BLaER1 treated with 17β-estradiol and CSF1 and Interleukin-3, amounts not matched to agents 10 nM and 100 nM (cell line): ENCODE data around the gene GREB1.
A peak's percentile ranks its signal among the peaks of the same experiment; 100 is the strongest.

ENCODE experiments used
- H3K27ac ChIP-seq, 11 experiments: shearing (Covaris generic); formaldehyde crosslinking; 2 replicates each; pipeline ENCODE4 v1.8.1; 2022
- H3K27me3 ChIP-seq, 11 experiments: shearing (Covaris generic); formaldehyde crosslinking; 2 replicates each; pipeline ENCODE4 v1.8.1; 2022
- H3K36me3 ChIP-seq, 11 experiments: shearing (Covaris generic); formaldehyde crosslinking; 2 replicates each; pipeline ENCODE4 v1.8.1; 2022
- H3K4me1 ChIP-seq, 10 experiments: shearing (Covaris generic); formaldehyde crosslinking; 2 replicates each; pipeline ENCODE4 v1.8.1; 2022
- H3K4me2 ChIP-seq, 11 experiments: shearing (Covaris generic); formaldehyde crosslinking; 2 replicates each; pipeline ENCODE4 v1.8.1; 2022
- H3K4me3 ChIP-seq, 10 experiments: shearing (Covaris generic); formaldehyde crosslinking; 2 replicates each; pipeline ENCODE4 v1.8.1; 2022
- H3K9ac ChIP-seq, 11 experiments: shearing (Covaris generic); formaldehyde crosslinking; 2 replicates each; pipeline ENCODE4 v1.8.1; 2022
- H3K9me3 ChIP-seq, 11 experiments: shearing (Covaris generic); formaldehyde crosslinking; replicated peaks in 1 of 11; 2 replicates each; pipeline ENCODE4 v1.8.1; 2022
- H4K20me1 ChIP-seq, 11 experiments: shearing (Covaris generic); formaldehyde crosslinking; 2 replicates each; pipeline ENCODE4 v1.8.1; 2022
- Cebpa-rat ChIP-seq, 11 experiments: shearing (Covaris generic); IDR thresholded peaks; 2 replicates each; pipeline ENCODE4 v1.8.1; 2022

GREB1 gene

DNA sequence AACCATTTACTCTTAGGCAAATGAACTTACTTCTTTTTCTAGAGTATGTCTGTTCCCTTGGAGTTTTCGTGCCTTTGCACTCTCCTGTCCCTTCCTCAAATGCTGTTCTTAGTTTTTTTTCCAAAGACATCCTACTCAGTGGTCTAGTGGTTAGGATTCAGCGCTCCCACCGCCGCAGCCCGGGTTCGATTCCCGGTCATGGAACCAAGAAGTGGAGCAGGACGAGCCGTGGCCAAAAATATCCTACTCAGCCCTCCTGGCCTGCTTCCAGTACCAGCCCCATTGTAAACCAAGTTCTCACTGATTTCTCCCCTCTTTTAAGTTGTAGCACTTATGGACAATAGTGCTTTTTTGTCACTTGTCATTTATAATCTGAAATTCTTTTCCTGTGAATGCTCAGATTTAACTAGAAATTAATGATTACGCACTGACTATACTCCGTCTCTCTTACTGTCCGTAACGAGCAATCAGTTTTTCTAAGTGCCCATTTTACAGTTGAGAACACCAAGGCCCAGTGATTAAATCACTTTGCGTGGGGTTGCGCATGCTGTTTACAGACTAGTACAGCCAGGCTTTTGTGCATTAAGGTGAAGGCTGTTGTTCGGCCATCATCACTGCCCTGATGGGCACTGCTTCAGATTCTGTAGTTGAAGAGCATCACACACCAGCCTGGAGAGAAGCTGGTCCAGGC is 17.9 kb downstream of the GREB1 start:
- no peak overlapping the region for H3K4me3 ChIP-seq
- H3K9me3 ChIP-seq, result peaks cover 18 to 31% (median 23%) of the 10 kb centered on the region in 11 experiments
- no peak for TF ChIP-seq Cebpa-rat (IDR thresholded peaks at IDR 0.05)

DNA sequence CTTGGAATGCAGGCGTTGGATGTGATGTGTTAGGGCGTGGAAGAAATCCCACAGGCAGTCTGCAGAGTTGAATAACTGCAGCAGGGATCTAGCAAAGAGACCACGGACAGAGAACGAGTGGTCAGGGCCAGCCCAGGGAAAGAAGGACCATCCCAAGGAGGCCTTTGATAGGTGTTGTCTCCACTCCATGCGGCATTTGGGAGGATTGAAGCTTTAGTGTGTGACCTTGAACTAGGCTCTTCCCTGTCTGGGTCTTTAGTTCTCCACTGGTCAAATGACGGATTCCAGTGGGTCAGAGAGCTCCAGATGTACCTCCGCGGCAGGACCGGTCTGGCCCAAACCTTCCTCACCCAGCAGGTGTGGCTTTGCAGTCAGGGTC is 18.4 kb downstream of the GREB1 start:
- Histone ChIP-seq H3K9ac (no peak overlapping the region), H3K4me1 (peaks cover 11 to 25% (median 15%) of the 10 kb centered on the region in 10 experiments), H3K27me3 (peaks cover 0 to 86% (median 0%) of the 10 kb centered on the region in 11 experiments; a peak in 4 of 22 replicates), H4K20me1 (peaks cover 0 to 17% (median 0%) of the 10 kb centered on the region in 11 experiments; a peak in 2 of 22 replicates), H3K4me3 (no peak overlapping the region), H3K9me3 (peaks cover 18 to 31% (median 23%) of the 10 kb centered on the region in 11 experiments), H3K27ac (no peak overlapping the region), H3K36me3 (0 out of 22 replicates have a peak, but pooled peaks cover 0 to 6% (median 0%) of the 10 kb centered on the region in 11 experiments), H3K4me2 (no peak overlapping the region)
- no peak for TF ChIP-seq Cebpa-rat (IDR thresholded peaks at IDR 0.05)

More for the DNA sequence above, 17.9 kb downstream of the GREB1 start:
- Histone ChIP-seq H3K4me1 (peaks cover 11 to 25% (median 15%) of the 10 kb centered on the region in 10 experiments), H3K4me2 (no peak overlapping the region), H3K36me3 (0 out of 22 replicates have a peak, but pooled peaks cover 0 to 6% (median 0%) of the 10 kb centered on the region in 11 experiments), H3K9ac (no peak overlapping the region), H3K27me3 (peaks cover 0 to 82% (median 0%) of the 10 kb centered on the region in 11 experiments; a peak in 4 of 22 replicates), H3K27ac (no peak overlapping the region), H4K20me1 (peaks cover 0 to 17% (median 0%) of the 10 kb centered on the region in 11 experiments; a peak in 2 of 22 replicates)

DNA sequence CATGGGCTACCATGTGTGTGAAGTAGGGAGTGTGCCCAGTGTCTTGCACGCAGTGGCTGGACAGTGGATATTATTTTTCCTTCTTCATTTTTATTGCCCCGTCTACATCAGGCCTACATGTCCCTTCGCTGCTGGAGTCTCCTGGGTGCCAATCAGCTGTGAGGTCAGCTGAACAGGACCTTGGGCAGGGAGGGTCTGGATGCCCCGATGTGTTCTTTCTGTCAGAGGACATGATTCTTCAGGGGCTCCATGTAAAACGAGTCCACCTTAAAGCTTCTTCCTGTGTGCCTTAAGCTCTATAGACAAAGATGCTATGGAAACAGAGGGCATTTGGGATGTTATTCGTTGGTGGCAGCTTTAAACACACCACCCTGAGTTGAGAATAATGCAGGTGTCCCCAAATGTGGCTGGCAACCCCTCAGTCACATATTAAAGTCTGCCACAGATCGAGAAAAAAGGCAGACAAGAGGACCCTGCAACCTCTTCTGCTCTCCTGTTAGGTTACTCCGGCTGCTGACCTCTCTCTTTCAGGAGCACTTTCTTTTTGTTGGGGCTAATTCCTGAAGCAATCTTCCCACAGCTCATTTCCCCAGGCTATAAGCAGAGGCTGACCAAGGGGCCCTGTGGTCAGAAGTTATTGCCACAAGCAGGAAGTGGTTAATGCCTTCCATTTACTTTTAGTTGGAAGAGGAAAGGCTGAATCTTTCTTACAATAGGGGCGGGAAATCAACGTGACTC is 20.0 kb downstream of the GREB1 start:
- 0 out of 22 replicates have a peak, but pooled peaks cover 0 to 6% (median 0%) of the 10 kb centered on the region in 11 experiments for H3K36me3 ChIP-seq
- TF ChIP-seq Cebpa-rat (IDR thresholded peaks at IDR 0.05), result no peak
- no peak overlapping the region for H3K9ac ChIP-seq
- 0 out of 22 replicates have a peak overlapping the region, but pooled peaks of 1 of the 11 experiments have one; percentile 1 for H3K27ac ChIP-seq
- H3K9me3 ChIP-seq, result peaks cover 16 to 29% (median 23%) of the 10 kb centered on the region in 11 experiments
- H3K4me1 ChIP-seq, result peaks cover 11 to 25% (median 15%) of the 10 kb centered on the region in 10 experiments
- H3K4me3 ChIP-seq, result peak overlapping the region in 1 of 10 experiments; percentile 33; a peak in 1 of 20 replicates
- peaks cover 0 to 91% (median 0%) of the 10 kb centered on the region in 11 experiments; a peak in 5 of 22 replicates for H3K27me3 ChIP-seq
- H4K20me1 ChIP-seq, result peaks cover 0 to 17% (median 0%) of the 10 kb centered on the region in 11 experiments; a peak in 2 of 22 replicates
- peak overlapping the region; percentile 57 to 91 (median 75) for H3K4me2 ChIP-seq

DNA sequence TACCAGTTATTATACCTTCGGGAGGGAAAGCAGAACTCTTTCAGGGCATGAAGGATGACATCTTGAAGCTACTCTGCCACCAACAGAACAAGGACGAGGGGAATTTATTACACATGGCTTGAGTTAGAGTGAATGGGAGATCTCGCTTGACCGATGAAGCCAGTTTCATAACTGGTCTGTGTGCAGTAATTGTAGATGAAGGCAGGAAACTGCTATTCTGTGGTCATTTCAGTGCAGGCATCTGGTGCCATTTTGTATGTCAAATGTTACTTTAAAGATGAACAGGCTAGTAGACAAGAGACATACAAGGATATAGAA is 20.5 kb downstream of the GREB1 start:
- no peak for TF ChIP-seq Cebpa-rat (IDR thresholded peaks at IDR 0.05)
- Histone ChIP-seq H3K9ac (no peak overlapping the region), H3K27me3 (peaks cover 0 to 91% (median 0%) of the 10 kb centered on the region in 11 experiments; a peak in 5 of 22 replicates), H4K20me1 (peaks cover 0 to 17% (median 0%) of the 10 kb centered on the region in 11 experiments; a peak in 2 of 22 replicates), H3K9me3 (peaks cover 11 to 27% (median 18%) of the 10 kb centered on the region in 11 experiments), H3K36me3 (0 out of 22 replicates have a peak, but pooled peaks cover 0 to 6% (median 0%) of the 10 kb centered on the region in 11 experiments), H3K4me3 (no peak overlapping the region), H3K4me2 (peak overlapping the region; percentile 57 to 91 (median 75)), H3K27ac (no peak overlapping the region), H3K4me1 (peaks cover 11 to 25% (median 15%) of the 10 kb centered on the region in 10 experiments)

DNA sequence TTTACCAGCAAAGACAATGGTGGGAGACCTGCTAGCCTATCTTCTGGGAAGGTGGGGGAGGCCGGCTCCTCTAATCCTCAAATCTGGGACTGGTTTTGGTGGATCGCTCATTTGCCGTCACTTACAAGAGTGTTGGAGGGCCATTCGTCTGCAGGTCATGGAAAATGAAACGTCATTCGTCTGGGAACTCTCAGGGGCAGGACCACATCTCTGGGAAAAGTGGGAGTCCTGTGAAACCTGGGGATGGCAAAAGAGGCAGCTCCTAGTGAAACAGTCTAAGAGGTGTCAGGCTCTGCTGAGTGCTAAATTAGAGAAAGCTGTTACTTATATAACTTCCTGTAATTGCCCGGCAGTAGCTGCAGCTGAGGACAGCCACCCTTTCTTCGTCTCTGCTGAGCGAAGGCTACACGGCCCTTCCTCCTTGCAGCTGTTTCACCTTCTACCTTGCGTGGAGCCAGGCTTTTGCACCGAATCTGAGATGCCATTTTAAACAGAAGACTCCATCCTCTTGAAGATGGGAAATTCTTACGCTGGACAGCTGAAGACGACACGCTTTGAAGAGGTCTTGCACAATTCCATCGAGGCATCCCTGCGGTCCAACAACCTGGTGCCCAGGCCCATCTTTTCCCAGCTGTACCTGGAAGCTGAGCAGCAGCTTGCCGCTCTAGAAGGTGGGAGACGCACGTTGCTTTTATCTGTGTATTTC is 22.4 kb downstream of the GREB1 start:
- H3K4me3 ChIP-seq, result no peak overlapping the region
- H3K4me2 ChIP-seq, result peak overlapping the region in 1 of 11 experiments; percentile 8; a peak in 3 of 22 replicates
- H3K9ac ChIP-seq, result no peak overlapping the region
- TF ChIP-seq Cebpa-rat (IDR thresholded peaks at IDR 0.05), result no peak
- peaks cover 11 to 25% (median 15%) of the 10 kb centered on the region in 10 experiments for H3K4me1 ChIP-seq
- H3K9me3 ChIP-seq, result peaks cover 0 to 11% (median 6%) of the 10 kb centered on the region in 11 experiments; a peak in 6 of 22 replicates
- no peak overlapping the region for H3K27ac ChIP-seq
- peaks cover 0 to 17% (median 0%) of the 10 kb centered on the region in 11 experiments; a peak in 2 of 22 replicates for H4K20me1 ChIP-seq
- peaks cover 0 to 90% (median 0%) of the 10 kb centered on the region in 11 experiments; a peak in 5 of 22 replicates for H3K27me3 ChIP-seq
- H3K36me3 ChIP-seq, result no peaks in the 10 kb centered on the region

DNA sequence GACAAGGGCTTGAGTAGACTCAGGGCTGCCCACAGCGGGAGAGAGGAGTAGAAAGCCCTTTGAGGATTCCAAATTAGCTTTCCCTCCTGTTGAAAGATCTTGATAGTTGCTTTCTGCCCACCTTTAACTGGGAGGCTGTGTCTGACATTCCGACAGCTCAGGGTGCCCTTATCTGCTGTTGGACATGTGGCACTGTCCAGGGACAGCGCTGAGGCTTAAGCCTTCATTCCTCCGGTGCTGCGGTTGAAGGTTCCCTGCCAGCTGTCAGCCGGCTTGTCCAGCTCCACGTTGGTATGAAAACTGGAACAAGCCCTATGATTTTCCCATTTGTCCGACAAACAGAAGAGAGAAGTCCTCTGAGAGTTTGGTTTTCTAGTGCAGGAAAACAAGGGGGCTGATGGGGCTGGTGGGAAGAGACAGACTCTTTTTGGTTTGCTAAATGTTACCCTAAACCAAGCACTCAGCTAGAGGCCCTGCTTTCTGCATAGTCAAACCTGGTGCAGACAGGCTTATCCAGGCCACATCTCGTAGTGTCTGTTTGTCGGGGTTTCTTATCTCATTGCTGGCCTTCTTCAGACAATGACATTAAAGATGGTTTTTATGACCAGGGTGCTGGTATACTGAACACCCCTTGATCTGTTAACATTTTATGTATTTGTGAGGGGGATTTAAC is 24.5 kb downstream of the GREB1 start:
- Histone ChIP-seq H3K27me3 (peaks cover 0 to 80% (median 0%) of the 10 kb centered on the region in 11 experiments; a peak in 5 of 22 replicates), H3K27ac (no peak overlapping the region), H3K9ac (no peak overlapping the region), H3K4me3 (no peak overlapping the region), H4K20me1 (peaks cover 0 to 17% (median 0%) of the 10 kb centered on the region in 11 experiments; a peak in 2 of 22 replicates), H3K9me3 (no peaks in the 10 kb centered on the region), H3K4me1 (peaks cover 11 to 23% (median 14%) of the 10 kb centered on the region in 10 experiments), H3K36me3 (no peaks in the 10 kb centered on the region; a peak in 1 of 22 replicates), H3K4me2 (no peak overlapping the region)
- no peak for TF ChIP-seq Cebpa-rat (IDR thresholded peaks at IDR 0.05)

DNA sequence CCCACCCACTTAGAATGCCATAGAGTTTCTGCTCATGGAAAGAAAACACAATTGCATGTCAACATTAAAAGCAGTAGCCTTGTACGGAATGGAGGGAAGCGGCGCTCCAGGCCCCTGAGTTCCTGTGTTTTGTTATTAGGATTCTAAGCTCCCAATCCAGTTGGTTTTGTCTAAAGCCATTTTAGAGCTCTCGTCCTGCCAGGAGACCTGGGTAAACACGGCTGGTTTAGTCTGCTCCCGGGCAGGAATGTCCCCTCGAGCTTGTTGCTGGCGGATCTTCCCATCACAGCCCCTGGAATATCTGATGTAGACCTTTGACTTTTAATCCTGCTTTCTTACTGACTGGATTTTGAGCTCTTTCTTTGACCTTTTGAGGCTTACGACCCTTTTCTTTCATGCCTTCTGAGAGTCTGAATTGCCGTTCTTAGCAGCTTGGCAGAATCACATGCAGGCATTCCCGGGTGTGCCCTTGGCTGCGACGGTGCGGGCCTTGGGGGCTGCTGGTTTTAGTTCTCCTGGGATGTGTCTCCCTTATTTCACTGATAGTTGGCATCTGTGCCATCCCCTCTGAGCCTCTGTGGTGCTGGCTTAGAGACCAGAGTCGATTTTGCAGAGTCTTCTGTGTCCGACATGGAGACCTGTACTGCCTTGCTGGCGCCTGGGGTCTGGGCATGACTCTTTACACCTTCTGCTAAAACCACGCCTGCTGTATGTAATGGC is 25.4 kb downstream of the GREB1 start:
- peaks cover 4 to 15% (median 6%) of the 10 kb centered on the region in 10 experiments for H3K4me1 ChIP-seq
- H3K9me3 ChIP-seq, result no peaks in the 10 kb centered on the region
- H3K9ac ChIP-seq, result no peak overlapping the region
- H3K27me3 ChIP-seq, result peaks cover 0 to 76% (median 0%) of the 10 kb centered on the region in 11 experiments; a peak in 5 of 22 replicates
- no peak overlapping the region for H3K27ac ChIP-seq
- no peak overlapping the region for H3K4me3 ChIP-seq
- no peak for TF ChIP-seq Cebpa-rat (IDR thresholded peaks at IDR 0.05)
- H4K20me1 ChIP-seq, result peaks cover 0 to 9% (median 0%) of the 10 kb centered on the region in 11 experiments; a peak in 1 of 22 replicates
- H3K36me3 ChIP-seq, result no peaks in the 10 kb centered on the region; a peak in 1 of 22 replicates
- no peak overlapping the region for H3K4me2 ChIP-seq
